Spinal cord (tissue), 10 donors: Measurements from ENCODE around the gene PCDH9. TPM values are rescaled to one million over a fixed set of nuclear protein-coding genes. Genes with fewer than 3 reads are reported as not detected.

Experiments used
- DNase-seq, 6 donors: peaks; one replicate each; pipeline versions ENCODE4 v3.0.0 to v3.0.0-alpha.2; 2013 to 2015; ENCODE audit warnings: low spot score in 6 of 6, low read depth in 4 of 6
- H3K27ac ChIP-seq: one replicate; pipeline ENCODE4 v1.5.1; 2013; ENCODE audit warnings: low read depth, low read length, control low read depth
- H3K27me3 ChIP-seq: one replicate; pipeline ENCODE4 v1.6.1; 2013; ENCODE audit warnings: low read length; ENCODE audit not compliant: control insufficient read depth, insufficient read depth
- H3K36me3 ChIP-seq: one replicate; pipeline ENCODE4 v1.6.1; 2013; ENCODE audit warnings: low read length; ENCODE audit not compliant: control insufficient read depth, insufficient read depth
- H3K4me1 ChIP-seq: one replicate; pipeline ENCODE4 v1.6.1; 2013; ENCODE audit warnings: low read length; ENCODE audit not compliant: control insufficient read depth, insufficient read depth
- H3K4me3 ChIP-seq: one replicate; pipeline ENCODE4 v1.5.1; 2013; ENCODE audit warnings: low read depth, low read length, control low read depth
- H3K9me3 ChIP-seq: one replicate; pipeline ENCODE4 v1.6.1; 2013; ENCODE audit warnings: low read length; ENCODE audit not compliant: control insufficient read depth, insufficient read depth
- WGBS: methylation state at CpG from one replicate; pipeline ENCODE4 v1.1.5; 2013; ENCODE audit warnings: missing lambda C conversion rate; ENCODE audit not compliant: insufficient coverage; 5-methylcytosine and 5-hydroxymethylcytosine counted together
- polyA plus RNA-seq, 2 donors: library from polyadenylated mRNA; unstranded; fragments of 120-200 nt; gene quantifications; one replicate each; pipeline ENCODE4 v1.2.1, GENCODE V29; 2013; ENCODE audit not compliant: insufficient read length in 2 of 2
- total RNA-seq, 2 donors: library from RNA; depleted of rRNA in 1 of 2; stranded (reverse); fragments of 120-200 nt in 1 of 2; fragments of >200 nt in 1 of 2; gene quantifications; one replicate each; pipeline versions ENCODE4 v1.2.3 to v1.2.4, GENCODE V29; 2013 to 2014
- donor health status: healthy.

PCDH9 gene
- total and polyA plus RNA-seq, 4 donors: 37.6 to 180 (median 60.7) TPM

DNA sequence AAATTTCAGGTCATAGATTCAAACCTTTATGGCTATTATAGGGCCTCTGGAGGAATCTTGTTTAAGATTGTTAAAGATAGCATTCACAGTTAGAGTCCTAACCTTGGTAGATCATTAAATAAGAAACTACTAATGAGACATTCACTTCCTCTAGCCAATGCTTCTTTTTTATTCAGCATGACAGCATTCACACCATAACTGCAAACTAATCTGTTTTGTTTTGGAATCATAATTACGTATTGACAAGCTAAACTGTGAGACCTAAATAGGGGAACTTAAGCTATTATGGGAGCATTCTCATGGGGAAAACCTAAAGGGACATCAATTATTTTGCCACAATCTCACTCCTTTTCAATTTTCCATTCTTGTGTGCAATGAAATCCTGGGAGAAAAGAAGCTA, 653.8 kb downstream of the PCDH9 start:
- H3K4me3 ChIP-seq: no peak overlapping the region
- no peaks in the 10 kb centered on the region for H3K9me3 ChIP-seq
- no peaks in the 10 kb centered on the region for H3K36me3 ChIP-seq
- peak in 1 of 6 donors; percentile 12 for DNase-seq
- H3K4me1 ChIP-seq: no peaks in the 10 kb centered on the region
- H3K27ac ChIP-seq: no peak overlapping the region
- no CpG with 5 or more reads among the region's 1 CpG for WGBS
- no peaks in the 10 kb centered on the region for H3K27me3 ChIP-seq

DNA sequence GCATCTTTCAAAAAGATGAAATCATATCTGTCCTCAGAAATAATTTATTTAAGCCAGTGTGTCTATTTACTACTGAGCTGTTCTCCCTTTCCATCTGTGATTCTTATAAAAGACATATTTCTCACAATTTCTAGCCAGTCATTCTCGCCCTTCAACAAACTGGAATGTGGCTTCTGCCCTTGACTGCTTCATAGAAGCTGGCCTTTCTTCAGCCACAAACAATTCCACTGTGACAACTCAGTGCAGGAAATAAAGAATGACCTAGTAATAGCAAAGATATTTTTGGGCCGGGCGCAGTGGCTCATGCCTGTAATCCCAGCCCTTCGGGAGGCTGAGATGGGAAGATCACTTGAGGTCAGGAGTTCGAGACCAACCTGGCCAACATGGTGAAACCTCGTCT, 655.5 kb downstream of the PCDH9 start:
- no peak overlapping the region for H3K27ac ChIP-seq
- no peaks in the 10 kb centered on the region for H3K9me3 ChIP-seq
- H3K36me3 ChIP-seq: no peaks in the 10 kb centered on the region
- no peaks in the 10 kb centered on the region for H3K27me3 ChIP-seq
- 96% methylated on average over 6 of the region's 6 CpGs for WGBS
- H3K4me3 ChIP-seq: no peak overlapping the region
- DNase-seq: no peak
- H3K4me1 ChIP-seq: no peaks in the 10 kb centered on the region

DNA sequence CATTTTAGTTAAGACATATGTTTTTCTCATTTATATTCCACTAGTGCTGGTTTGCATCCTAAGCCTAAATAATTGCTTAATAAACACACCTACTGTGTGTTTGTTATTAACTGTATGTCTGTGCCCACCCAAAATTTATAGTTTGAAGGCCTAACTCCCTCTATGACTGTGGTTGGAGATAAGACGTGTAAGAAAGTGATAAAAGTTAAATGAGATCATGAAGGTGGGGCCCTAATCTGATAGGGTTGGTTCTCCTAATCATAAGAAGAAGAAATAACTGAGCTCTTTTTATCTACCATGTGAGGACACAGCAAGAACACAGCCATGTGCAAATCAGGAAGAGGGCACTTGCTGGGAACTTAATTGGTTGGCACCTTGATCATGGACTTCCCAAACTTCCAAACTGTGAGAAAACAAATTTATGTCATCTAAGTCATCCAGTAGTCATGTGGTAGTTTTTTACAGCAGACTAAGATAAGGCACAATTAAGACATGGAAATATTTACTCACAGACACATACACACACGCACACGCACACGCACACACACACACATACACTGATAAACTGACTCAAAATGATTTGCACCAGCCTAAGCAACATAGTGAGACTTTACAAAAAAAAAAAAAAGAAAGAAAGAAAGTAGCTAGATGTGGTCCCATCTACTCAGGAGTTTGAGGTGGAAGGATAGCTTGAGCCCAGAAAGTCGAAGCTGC, 662.1 kb downstream of the PCDH9 start:
- H3K4me3 ChIP-seq: no peak overlapping the region
- no CpG with 5 or more reads among the region's 5 CpGs for WGBS
- H3K9me3 ChIP-seq: no peaks in the 10 kb centered on the region
- H3K36me3 ChIP-seq: no peaks in the 10 kb centered on the region
- no peaks in the 10 kb centered on the region for H3K4me1 ChIP-seq
- no peak for DNase-seq
- H3K27ac ChIP-seq: no peak overlapping the region
- H3K27me3 ChIP-seq: no peaks in the 10 kb centered on the region

DNA sequence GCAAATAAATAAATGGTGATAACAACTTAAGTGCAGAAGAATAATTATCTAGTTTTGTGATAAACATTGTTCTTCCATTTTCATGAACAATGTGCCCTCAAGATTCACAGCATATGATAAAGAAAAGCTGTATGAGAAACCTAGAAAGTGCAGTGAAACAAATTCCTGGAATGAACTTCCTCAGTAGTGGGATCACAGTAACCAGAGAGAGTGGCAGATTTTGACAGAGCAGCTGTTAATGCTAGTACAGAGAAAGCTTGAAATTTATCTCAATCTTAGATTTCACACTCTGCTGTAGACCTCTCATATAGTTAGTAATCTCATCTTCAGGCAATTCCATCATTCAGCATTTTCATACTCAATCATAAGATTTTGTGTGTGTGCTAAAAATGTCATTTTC, 664.9 kb downstream of the PCDH9 start:
- Histone ChIP-seq H3K27ac (no peak overlapping the region), H3K4me1 (no peaks in the 10 kb centered on the region), H3K36me3 (no peaks in the 10 kb centered on the region), H3K27me3 (no peaks in the 10 kb centered on the region), H3K9me3 (peaks cover 4% of the 10 kb centered on the region), H3K4me3 (no peak overlapping the region)
- DNase-seq: no peak

DNA sequence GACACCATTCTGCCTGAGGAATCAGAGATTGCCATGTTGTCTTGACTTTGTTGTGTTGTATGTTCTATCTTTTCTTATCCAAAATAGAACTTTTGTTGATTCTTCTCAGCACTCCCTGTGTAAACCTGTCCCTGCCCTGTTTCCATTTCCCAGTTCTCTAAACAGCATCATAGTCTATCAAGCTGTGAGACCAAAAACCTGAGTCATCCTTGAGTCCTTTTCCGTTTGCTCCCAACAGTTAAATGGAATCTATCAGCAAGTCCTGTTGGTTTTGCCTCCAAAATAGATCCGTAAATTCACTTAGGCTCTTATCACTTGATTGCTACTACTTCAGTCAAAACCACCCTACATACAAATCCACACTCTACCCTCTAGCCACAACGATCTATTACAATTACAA, 667.1 kb downstream of the PCDH9 start:
- no peak overlapping the region for H3K4me3 ChIP-seq
- H3K27ac ChIP-seq: no peak overlapping the region
- no peaks in the 10 kb centered on the region for H3K4me1 ChIP-seq
- no peak for DNase-seq
- no peaks in the 10 kb centered on the region for H3K27me3 ChIP-seq
- no peaks in the 10 kb centered on the region for H3K36me3 ChIP-seq
- 88% methylated on average over 3 of the region's 3 CpGs for WGBS
- peaks cover 4% of the 10 kb centered on the region for H3K9me3 ChIP-seq

DNA sequence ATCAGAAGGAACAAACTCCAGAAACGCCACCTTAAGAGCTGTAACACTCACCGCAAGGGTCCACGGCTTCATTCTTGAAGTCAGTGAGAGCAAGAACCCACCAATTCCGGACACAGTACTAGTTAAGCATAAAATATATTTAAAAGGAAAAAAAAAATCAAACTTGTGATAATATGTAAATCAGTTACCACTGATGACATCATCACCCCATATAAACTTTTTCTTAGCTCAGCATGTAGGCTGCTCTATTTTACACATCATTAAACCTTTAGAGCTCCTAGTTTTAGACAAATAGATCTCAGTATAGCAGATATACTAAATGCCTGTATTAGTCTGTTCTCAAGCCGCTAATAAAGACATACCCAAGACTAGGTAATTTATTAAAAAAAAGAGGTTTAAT, 668.1 kb downstream of the PCDH9 start:
- peaks cover 4% of the 10 kb centered on the region for H3K9me3 ChIP-seq
- H3K36me3 ChIP-seq: no peaks in the 10 kb centered on the region
- no peaks in the 10 kb centered on the region for H3K4me1 ChIP-seq
- no peak overlapping the region for H3K4me3 ChIP-seq
- H3K27me3 ChIP-seq: no peaks in the 10 kb centered on the region
- no peak overlapping the region for H3K27ac ChIP-seq
- no peak for DNase-seq
- no CpG with 5 or more reads among the region's 5 CpGs for WGBS

DNA sequence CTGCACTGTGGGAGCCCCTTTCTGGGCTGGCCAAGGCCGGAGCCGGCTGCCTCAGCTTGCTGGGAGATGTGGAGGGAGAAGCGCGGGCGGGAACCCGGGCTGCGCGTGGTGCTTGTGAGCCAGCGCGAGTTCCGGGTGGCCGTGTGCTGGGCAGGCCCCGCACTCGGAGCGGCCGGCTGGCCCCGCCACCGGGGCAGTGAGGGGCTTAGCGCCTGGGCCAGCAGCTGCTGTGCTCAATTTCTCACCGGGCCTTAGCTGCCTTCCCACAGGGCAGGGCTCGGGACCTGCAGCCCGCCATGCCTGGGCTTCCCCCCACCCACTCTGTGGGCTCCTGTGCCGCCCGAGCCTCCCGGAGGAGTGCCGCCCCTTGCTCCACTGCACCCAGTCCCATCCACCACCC, 669.1 kb downstream of the PCDH9 start:
- H3K27me3 ChIP-seq: no peaks in the 10 kb centered on the region
- no peak overlapping the region for H3K27ac ChIP-seq
- no peak overlapping the region for H3K4me3 ChIP-seq
- H3K4me1 ChIP-seq: no peaks in the 10 kb centered on the region
- peaks cover 4% of the 10 kb centered on the region for H3K9me3 ChIP-seq
- no peak for DNase-seq
- WGBS: 99% methylated on average over 26 of the region's 26 CpGs
- H3K36me3 ChIP-seq: no peaks in the 10 kb centered on the region

DNA sequence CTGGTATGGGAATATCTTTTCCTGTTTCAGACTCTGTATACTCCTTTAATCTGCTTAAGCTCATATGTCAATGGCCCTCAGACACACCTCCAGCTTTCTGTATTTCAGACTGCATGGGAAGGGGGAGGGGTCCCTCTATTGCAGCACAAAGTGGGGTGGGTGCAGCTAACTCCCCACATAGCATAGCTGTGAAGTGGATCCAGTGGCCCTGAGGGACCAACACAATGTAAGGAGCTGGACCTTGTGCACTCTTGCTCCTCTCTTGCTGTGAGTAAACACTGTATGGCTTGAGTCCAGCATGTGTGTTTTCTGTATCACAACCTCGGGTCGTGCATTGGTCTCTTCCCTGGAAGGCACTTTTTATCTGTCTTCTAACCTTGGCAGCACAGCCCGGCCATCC, 669.9 kb downstream of the PCDH9 start:
- Histone ChIP-seq H3K27me3 (no peaks in the 10 kb centered on the region), H3K36me3 (no peaks in the 10 kb centered on the region), H3K27ac (no peak overlapping the region), H3K4me1 (no peaks in the 10 kb centered on the region), H3K9me3 (peaks cover 4% of the 10 kb centered on the region), H3K4me3 (no peak overlapping the region)
- WGBS: 100% methylated on average over 2 of the region's 3 CpGs
- peak in 1 of 6 donors; percentile 7 for DNase-seq

DNA sequence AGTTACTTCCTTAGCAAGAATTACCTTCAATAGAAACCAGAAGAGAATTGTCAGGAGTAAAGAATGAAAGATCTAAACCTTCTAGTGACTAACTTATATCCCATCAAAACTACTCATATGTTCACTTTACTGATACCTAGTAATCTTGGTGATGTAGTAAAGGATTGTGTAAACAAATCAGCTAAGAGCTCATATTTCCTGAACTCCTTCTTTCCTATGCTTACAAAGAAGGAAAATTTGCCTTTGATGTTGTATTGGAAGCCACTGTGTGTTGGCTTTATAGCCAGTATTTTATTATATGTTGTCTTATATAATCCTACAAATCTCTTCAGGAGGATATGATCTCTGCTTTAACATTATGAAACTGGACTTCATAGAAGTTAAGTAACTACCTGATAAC, 671.0 kb downstream of the PCDH9 start:
- no peaks in the 10 kb centered on the region for H3K36me3 ChIP-seq
- no peaks in the 10 kb centered on the region for H3K4me1 ChIP-seq
- no peaks in the 10 kb centered on the region for H3K27me3 ChIP-seq
- DNase-seq: no peak
- H3K27ac ChIP-seq: no peak overlapping the region
- H3K9me3 ChIP-seq: peaks cover 4% of the 10 kb centered on the region
- no peak overlapping the region for H3K4me3 ChIP-seq

DNA sequence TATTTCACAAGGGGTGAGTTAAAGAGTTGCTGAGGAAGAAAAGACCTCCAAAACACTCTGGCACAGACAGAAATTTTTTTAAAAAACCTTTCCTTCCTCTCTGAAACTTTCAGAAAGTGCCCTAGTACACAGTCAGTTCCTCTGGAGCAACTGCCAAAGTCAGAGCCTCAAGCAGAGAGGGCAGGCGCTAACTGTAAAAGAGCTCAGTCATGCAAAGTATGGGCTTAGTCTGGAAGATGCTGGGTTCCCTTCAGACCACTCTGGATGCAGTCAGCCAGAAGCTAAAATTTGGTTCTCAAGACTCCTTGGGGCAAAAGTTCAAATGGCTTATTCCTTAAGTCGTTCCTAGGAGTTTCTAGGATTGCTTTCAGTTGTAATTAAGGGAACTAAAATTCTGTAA, 671.6 kb downstream of the PCDH9 start:
- Histone ChIP-seq H3K4me1 (no peaks in the 10 kb centered on the region), H3K36me3 (no peaks in the 10 kb centered on the region), H3K27ac (peak overlapping the region; percentile 15), H3K27me3 (no peaks in the 10 kb centered on the region), H3K4me3 (no peak overlapping the region), H3K9me3 (peaks cover 4% of the 10 kb centered on the region)
- 79% methylated on average over 2 of the region's 2 CpGs for WGBS
- peak in 2 of 6 donors; percentile 2 to 24 for DNase-seq
